ENCODE measurements around the gene ANKRD11.
"Not testable (repeated sequence)": the region's sequence is repeated elsewhere in the genome, so short reads cannot be mapped to it uniquely, and the experiment has no call there.

Gene ANKRD11

GRCh38 chr16:89306457-89307420 lies 183.6 kb downstream of the ANKRD11 start:
- not testable (repeated sequence) for H3K9me3 ChIP-seq (ENCODE audit: insufficient read depth, low read depth, low read length); H4K12ac ChIP-seq (ENCODE audit: low read depth, low read length); H3K14ac ChIP-seq (ENCODE audit: low read length); H3K4me1 ChIP-seq (ENCODE audit: control insufficient read depth in 1 of 2, insufficient read depth in 2 of 2, low read length in 2 of 2); H2BK120ac ChIP-seq (ENCODE audit: insufficient read depth, low read length, poor library complexity); H3K18ac ChIP-seq (ENCODE audit: low read length); H3K27me3 ChIP-seq (ENCODE audit: insufficient read depth, low read length); H3K4me3 ChIP-seq (ENCODE audit: low read depth, low read length); H2AK5ac ChIP-seq (ENCODE audit: low read length); H2AFZ ChIP-seq (ENCODE audit: insufficient read depth, low read length, poor library complexity); H3K79me1 ChIP-seq (ENCODE audit: low read length); H3K9ac ChIP-seq (ENCODE audit: low read length); H3K27ac ChIP-seq (ENCODE audit: low read depth, low read length); H3K23ac ChIP-seq (ENCODE audit: low read length); H4K8ac ChIP-seq (ENCODE audit: low read depth, low read length); DNase-seq; H4K91ac ChIP-seq (ENCODE audit: low read depth, low read length); H3K79me2 ChIP-seq (ENCODE audit: control insufficient read depth, insufficient read depth, low read length, poor library complexity); H3K4me2 ChIP-seq (ENCODE audit: low read length); H2BK12ac ChIP-seq (ENCODE audit: low read length); H2BK5ac ChIP-seq (ENCODE audit: low read depth, low read length, poor library complexity)
- H3K4ac ChIP-seq (ENCODE audit: low read depth, low read length): peak overlapping the region; percentile 55
- H3K36me3 ChIP-seq (ENCODE audit: control insufficient read depth in 1 of 2, insufficient read depth in 2 of 2, low read length in 2 of 2): peaks cover 37% of the 10 kb centered on the region in 2 experiments
- WGBS (ENCODE audit: extremely low coverage, insufficient coverage, insufficient read length): no CpG with 5 or more reads among the region's 69 CpGs

GRCh38 chr16:89304941-89305705 lies 185.2 kb downstream of the ANKRD11 start:
- no CpG with 5 or more reads among the region's 43 CpGs for WGBS (ENCODE audit: extremely low coverage, insufficient coverage, insufficient read length)
- no peak overlapping the region for H4K12ac ChIP-seq (ENCODE audit: low read depth, low read length)
- H2AK5ac ChIP-seq (ENCODE audit: low read length): no peak overlapping the region
- H3K4me3 ChIP-seq (ENCODE audit: low read depth, low read length): no peak overlapping the region
- H3K27ac ChIP-seq (ENCODE audit: low read depth, low read length): no peak overlapping the region
- no peak overlapping the region for H3K23ac ChIP-seq (ENCODE audit: low read length)
- H3K14ac ChIP-seq (ENCODE audit: low read length): no peak overlapping the region
- no peak overlapping the region for H4K91ac ChIP-seq (ENCODE audit: low read depth, low read length)
- H4K8ac ChIP-seq (ENCODE audit: low read depth, low read length): no peak overlapping the region
- H3K18ac ChIP-seq (ENCODE audit: low read length): no peak overlapping the region
- no peak overlapping the region for H2BK5ac ChIP-seq (ENCODE audit: low read depth, low read length, poor library complexity)
- no peak overlapping the region for H3K4me2 ChIP-seq (ENCODE audit: low read length)
- H3K79me1 ChIP-seq (ENCODE audit: low read length): no peaks in the 10 kb centered on the region
- H3K36me3 ChIP-seq (ENCODE audit: control insufficient read depth in 1 of 2, insufficient read depth in 2 of 2, low read length in 2 of 2): peaks cover 40 to 46% of the 10 kb centered on the region in 2 experiments
- peaks cover 5% of the 10 kb centered on the region for H3K9me3 ChIP-seq (ENCODE audit: insufficient read depth, low read depth, low read length)
- H3K79me2 ChIP-seq (ENCODE audit: control insufficient read depth, insufficient read depth, low read length, poor library complexity): peaks cover 2% of the 10 kb centered on the region
- H2BK12ac ChIP-seq (ENCODE audit: low read length): no peak overlapping the region
- H2BK120ac ChIP-seq (ENCODE audit: insufficient read depth, low read length, poor library complexity): no peak overlapping the region
- H2AFZ ChIP-seq (ENCODE audit: insufficient read depth, low read length, poor library complexity): no peak overlapping the region
- H3K9ac ChIP-seq (ENCODE audit: low read length): no peak overlapping the region
- no peaks in the 10 kb centered on the region for H3K27me3 ChIP-seq (ENCODE audit: insufficient read depth, low read length)
- no peak overlapping the region for H3K4ac ChIP-seq (ENCODE audit: low read depth, low read length)
- no peaks in the 10 kb centered on the region for H3K4me1 ChIP-seq (ENCODE audit: control insufficient read depth in 1 of 2, insufficient read depth in 2 of 2, low read length in 2 of 2)
- DNase-seq: no peak

- Histone ChIP-seq H4K8ac (ENCODE audit: low read depth, low read length) (no peak overlapping the region), H3K14ac (ENCODE audit: low read length) (no peak overlapping the region), H3K4me1 (ENCODE audit: control insufficient read depth in 1 of 2, insufficient read depth in 2 of 2, low read length in 2 of 2) (no peaks in the 10 kb centered on the region), H3K79me2 (ENCODE audit: control insufficient read depth, insufficient read depth, low read length, poor library complexity) (peaks cover 2% of the 10 kb centered on the region), H2BK120ac (ENCODE audit: insufficient read depth, low read length, poor library complexity) (no peak overlapping the region), H2BK12ac (ENCODE audit: low read length) (no peak overlapping the region), H2BK5ac (ENCODE audit: low read depth, low read length, poor library complexity) (no peak overlapping the region), H4K12ac (ENCODE audit: low read depth, low read length) (no peak overlapping the region), H3K9me3 (ENCODE audit: insufficient read depth, low read depth, low read length) (peaks cover 5% of the 10 kb centered on the region), H3K18ac (ENCODE audit: low read length) (no peak overlapping the region), H2AK5ac (ENCODE audit: low read length) (no peak overlapping the region), H3K36me3 (ENCODE audit: control insufficient read depth in 1 of 2, insufficient read depth in 2 of 2, low read length in 2 of 2) (peaks cover 40 to 46% of the 10 kb centered on the region in 2 experiments), H3K79me1 (ENCODE audit: low read length) (no peaks in the 10 kb centered on the region), H3K9ac (ENCODE audit: low read length) (no peak overlapping the region), H3K23ac (ENCODE audit: low read length) (no peak overlapping the region), H3K4me2 (ENCODE audit: low read length) (no peak overlapping the region), H3K27me3 (ENCODE audit: insufficient read depth, low read length) (no peaks in the 10 kb centered on the region), H4K91ac (ENCODE audit: low read depth, low read length) (no peak overlapping the region), H2AFZ (ENCODE audit: insufficient read depth, low read length, poor library complexity) (no peak overlapping the region), H3K27ac (ENCODE audit: low read depth, low read length) (no peak overlapping the region), H3K4ac (ENCODE audit: low read depth, low read length) (no peak overlapping the region), H3K4me3 (ENCODE audit: low read depth, low read length) (peak overlapping the region; percentile 25)
- DNase-seq: no peak
- no CpG with 5 or more reads among the region's 16 CpGs for WGBS (ENCODE audit: extremely low coverage, insufficient coverage, insufficient read length)
Observed at GRCh38 chr16:89304181-89304851, 186.0 kb downstream of the ANKRD11 start.

GRCh38 chr16:89303617-89304016 lies 186.7 kb downstream of the ANKRD11 start:
- Histone ChIP-seq H3K36me3 (ENCODE audit: control insufficient read depth in 1 of 2, insufficient read depth in 2 of 2, low read length in 2 of 2) (peaks cover 44 to 51% of the 10 kb centered on the region in 2 experiments), H3K14ac (ENCODE audit: low read length) (no peak overlapping the region), H2BK120ac (ENCODE audit: insufficient read depth, low read length, poor library complexity) (no peak overlapping the region), H3K9me3 (ENCODE audit: insufficient read depth, low read depth, low read length) (peaks cover 5% of the 10 kb centered on the region), H3K4me3 (ENCODE audit: low read depth, low read length) (peak overlapping the region; percentile 14), H3K79me2 (ENCODE audit: control insufficient read depth, insufficient read depth, low read length, poor library complexity) (peaks cover under 1% of the 10 kb centered on the region), H4K91ac (ENCODE audit: low read depth, low read length) (no peak overlapping the region), H2AFZ (ENCODE audit: insufficient read depth, low read length, poor library complexity) (no peak overlapping the region), H2AK5ac (ENCODE audit: low read length) (no peak overlapping the region), H3K79me1 (ENCODE audit: low read length) (no peaks in the 10 kb centered on the region), H3K4ac (ENCODE audit: low read depth, low read length) (no peak overlapping the region), H3K9ac (ENCODE audit: low read length) (no peak overlapping the region), H3K23ac (ENCODE audit: low read length) (no peak overlapping the region), H3K4me1 (ENCODE audit: control insufficient read depth in 1 of 2, insufficient read depth in 2 of 2, low read length in 2 of 2) (no peaks in the 10 kb centered on the region), H2BK5ac (ENCODE audit: low read depth, low read length, poor library complexity) (no peak overlapping the region), H4K12ac (ENCODE audit: low read depth, low read length) (no peak overlapping the region), H3K4me2 (ENCODE audit: low read length) (no peak overlapping the region), H2BK12ac (ENCODE audit: low read length) (no peak overlapping the region), H4K8ac (ENCODE audit: low read depth, low read length) (no peak overlapping the region), H3K27ac (ENCODE audit: low read depth, low read length) (no peak overlapping the region), H3K18ac (ENCODE audit: low read length) (no peak overlapping the region), H3K27me3 (ENCODE audit: insufficient read depth, low read length) (no peaks in the 10 kb centered on the region)
- DNase-seq: no peak
- no CpG with 5 or more reads among the region's 8 CpGs for WGBS (ENCODE audit: extremely low coverage, insufficient coverage, insufficient read length)

Data from trophoblast cell (in vitro differentiated cells and primary cell).